K562 (cell line): Measurements from ENCODE around the gene GSDME. TPM values are rescaled to one million over a fixed set of nuclear protein-coding genes. Genes with fewer than 3 reads are reported as not detected.

ENCODE experiments used
- BDP1 ChIP-seq: IDR thresholded peaks from 3 replicates; pipeline ENCODE4 v1.6.1; 2011; ENCODE audit not compliant: insufficient read length, insufficient read depth
- CBX3 ChIP-seq, 2 experiments: IDR thresholded peaks; 1 replicate in 1 of 2; 2 replicates in 1 of 2; pipeline ENCODE4 v1.6.1; 2012; ENCODE audit warnings: inconsistent platforms in 2 of 2, low read length in 2 of 2, borderline replicate concordance in 1 of 2, control low read depth in 1 of 2
- CBX5 ChIP-seq: IDR thresholded peaks from 2 replicates; pipeline ENCODE4 v1.6.1; 2014; ENCODE audit warnings: low read depth, borderline replicate concordance
- CHD4 ChIP-seq: fragments of 200-600 bp; sonication (generic); IDR thresholded peaks from 3 replicates; pipeline ENCODE4 v1.6.1; 2012; ENCODE audit warnings: low read depth, mild to moderate bottlenecking, mixed read lengths, low read length, inconsistent platforms; ENCODE audit not compliant: insufficient read depth, insufficient replicate concordance, poor library complexity, severe bottlenecking
- ETS2 ChIP-seq: IDR thresholded peaks from 2 replicates; pipeline ENCODE4 v1.6.1; 2016; ENCODE audit warnings: borderline replicate concordance, missing genetic modification characterization, mild to moderate bottlenecking, moderate library complexity, missing compliant biosample characterization; ENCODE audit not compliant: poor library complexity, severe bottlenecking
- HMG20A ChIP-seq: fragments of 450-650 bp; formaldehyde crosslinking; conservative IDR thresholded peaks from 2 replicates; pipeline ENCODE4 v1.4.0; 2020; ENCODE audit warnings: mild to moderate bottlenecking, mixed read lengths
- HNRNPH1 ChIP-seq: fragments of 200-400 bp; formaldehyde crosslinking; optimal IDR thresholded peaks from 2 replicates; pipeline ENCODE3; 2017; ENCODE audit warnings: low read depth, mild to moderate bottlenecking, low read length, moderate library complexity
- PRPF4 ChIP-seq: fragments of 200-400 bp; formaldehyde crosslinking; IDR thresholded peaks from one replicate; pipeline ENCODE4 v1.6.1; 2017; ENCODE audit warnings: low read length, low read depth, mild to moderate bottlenecking; ENCODE audit not compliant: insufficient read depth, poor library complexity, severe bottlenecking
- STAT5A ChIP-seq: IDR thresholded peaks from 2 replicates; pipeline ENCODE4 v1.6.1; 2012; ENCODE audit warnings: low read length, inconsistent platforms, borderline replicate concordance
- ZNF140 ChIP-seq: fragments of 250-450 bp; sonication (Bioruptor Pico); IDR thresholded peaks from 2 replicates; pipeline ENCODE4 v1.8.0; 2021; ENCODE audit warnings: moderate library complexity, mild to moderate bottlenecking, inconsistent platforms
- ZNF146 ChIP-seq: IDR thresholded peaks from one replicate; pipeline ENCODE4 v1.6.1; 2018; ENCODE audit warnings: missing compliant biosample characterization; ENCODE audit not compliant: unreplicated experiment
- ZNF3 ChIP-seq: fragments of 250-450 bp; sonication (Bioruptor Pico); IDR thresholded peaks from 2 replicates; pipeline ENCODE4 v1.5.0; 2021; ENCODE audit warnings: mild to moderate bottlenecking, moderate library complexity
- polyA plus RNA-seq, 8 experiments: library from polyadenylated mRNA; depleted of rRNA in 4 of 8; stranded (reverse) in 5 of 8; unstranded in 3 of 8; fragments of >200 nt; fragmentation: Nextera tagmentation in 2 of 8; fragmentation: Illumina TruSeq in 1 of 8; extraction: Ambion mirVana in 2 of 8; extraction: Trizol in 1 of 8; gene quantifications; 2 replicates each; pipeline versions ENCODE4 v1.2.1 to v1.2.3, GENCODE V29; 2011 to 2014; ENCODE audit warnings: inconsistent platforms in 1 of 8, missing spikeins in 1 of 8
- total RNA-seq, 7 experiments: library from RNA; depleted of rRNA in 6 of 7; stranded (reverse); fragments of >200 nt in 6 of 7; fragmentation: Illumina TruSeq in 2 of 7; extraction: Trizol in 2 of 7; gene quantifications; 2 replicates each; pipeline versions ENCODE4 v1.2.1 to v1.2.3, GENCODE V29; 2011 to 2021; ENCODE audit warnings: low replicate concordance in 1 of 7
- TF ChIP-seq, protein P1 (sequence below): sonication (generic); formaldehyde crosslinking; IDR thresholded peaks from 2 replicates; pipeline ENCODE4 v1.8.1; 2023; ENCODE audit warnings: mild to moderate bottlenecking, missing genetic modification reagents

GSDME gene
- total and polyA plus RNA-seq, 9 of the 15 experiments (the other 6 are each of a cell fraction or from before 2014, with no cell fraction given), result 0.37 to 1.9 (median 0.62) TPM

DNA sequence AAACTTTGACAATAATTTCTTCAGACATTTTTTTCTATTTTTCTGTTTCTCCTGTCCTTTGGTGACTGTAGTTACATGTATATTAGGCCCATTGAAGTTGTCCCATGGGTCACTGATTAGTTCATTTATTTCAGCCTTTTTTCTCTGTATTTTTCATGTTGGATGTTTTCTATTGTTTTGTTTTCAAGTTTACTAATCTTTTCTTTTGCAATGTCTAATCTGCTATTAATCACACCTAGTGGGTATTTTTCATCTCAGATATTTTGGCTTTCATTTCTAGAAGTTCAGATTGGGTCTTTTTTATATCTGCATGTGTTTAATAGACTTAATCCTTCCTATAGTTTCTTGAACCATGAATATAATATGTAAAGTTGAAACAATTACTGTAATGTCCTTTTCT lies 99.3 kb downstream of the GSDME start (continued):
- TF ChIP-seq, protein P1, sequence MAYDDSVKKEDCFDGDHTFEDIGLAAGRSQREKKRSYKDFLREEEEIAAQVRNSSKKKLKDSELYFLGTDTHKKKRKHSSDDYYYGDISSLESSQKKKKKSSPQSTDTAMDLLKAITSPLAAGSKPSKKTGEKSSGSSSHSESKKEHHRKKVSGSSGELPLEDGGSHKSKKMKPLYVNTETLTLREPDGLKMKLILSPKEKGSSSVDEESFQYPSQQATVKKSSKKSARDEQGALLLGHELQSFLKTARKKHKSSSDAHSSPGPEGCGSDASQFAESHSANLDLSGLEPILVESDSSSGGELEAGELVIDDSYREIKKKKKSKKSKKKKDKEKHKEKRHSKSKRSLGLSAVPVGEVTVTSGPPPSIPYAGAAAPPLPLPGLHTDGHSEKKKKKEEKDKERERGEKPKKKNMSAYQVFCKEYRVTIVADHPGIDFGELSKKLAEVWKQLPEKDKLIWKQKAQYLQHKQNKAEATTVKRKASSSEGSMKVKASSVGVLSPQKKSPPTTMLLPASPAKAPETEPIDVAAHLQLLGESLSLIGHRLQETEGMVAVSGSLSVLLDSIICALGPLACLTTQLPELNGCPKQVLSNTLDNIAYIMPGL (CRISPR knock-in tag), result no peak
- TF ChIP-seq CBX5 (no peak), HMG20A (CRISPR knock-in tag) (no peak), HNRNPH1 (no peak), CHD4 (no peak), ZNF140 (CRISPR knock-in tag) (no peak), STAT5A (no peak), PRPF4 (no peak), CBX3 (IDR thresholded peaks at IDR 0.05; ENCODE audit: borderline replicate concordance in 1 of 2, low read length in 2 of 2) (no peak), ETS2 (tag) (no peak), ZNF146 (no peak), ZNF3 (CRISPR knock-in tag) (no peak), BDP1 (no peak)
